GM18499 (cell line): ENCODE measurements around the gene COMMD7.
"Not testable (repeated sequence)": the region's sequence is repeated elsewhere in the genome, so short reads cannot be mapped to it uniquely, and the experiment has no call there.

Source experiments
- ATAC-seq: cut with Tn5 transposase; IDR thresholded peaks from one replicate; pipeline ENCODE4 v1.9.1; 2021; ENCODE audit warnings: moderate number of reproducible peaks; ENCODE audit not compliant: insufficient read depth, unreplicated experiment

COMMD7 gene

GRCh38 chr20:32737371-32738223, 5.7 kb downstream of the COMMD7 start:
- ATAC-seq: no peak

- no peak for ATAC-seq
These were observed 11.4 kb downstream of the COMMD7 start for GRCh38 chr20:32731882-32732266.

GRCh38 chr20:32729334-32729733, 13.9 kb downstream of the COMMD7 start:
- ATAC-seq: not testable (repeated sequence)

- not testable (repeated sequence) for ATAC-seq
These were observed 14.8 kb downstream of the COMMD7 start for GRCh38 chr20:32728435-32728834.

- ATAC-seq: no peak
These were observed 15.6 kb downstream of the COMMD7 start for GRCh38 chr20:32727683-32728082.

- ATAC-seq: no peak
These were observed 24.4 kb downstream of the COMMD7 start for GRCh38 chr20:32718749-32719348.

- ATAC-seq: no peak
These were observed 31.9 kb downstream of the COMMD7 start for GRCh38 chr20:32711346-32711745.

GRCh38 chr20:32709632-32710121, 33.6 kb downstream of the COMMD7 start:
- no peak for ATAC-seq

GRCh38 chr20:32709029-32709631, 34.1 kb downstream of the COMMD7 start:
- not testable (repeated sequence) for ATAC-seq

- no peak for ATAC-seq
These were observed 35.3 kb downstream of the COMMD7 start for GRCh38 chr20:32707691-32708581.

- no peak for ATAC-seq
These were observed 36.8 kb downstream of the COMMD7 start for GRCh38 chr20:32706486-32706885.

GRCh38 chr20:32702706-32703425, 40.4 kb downstream of the COMMD7 start:
- ATAC-seq: no peak

GRCh38 chr20:32697608-32698007, 45.7 kb downstream of the COMMD7 start:
- ATAC-seq: no peak

GRCh38 chr20:32695089-32695488, 48.2 kb downstream of the COMMD7 start:
- ATAC-seq: no peak

- ATAC-seq: not testable (repeated sequence)
These were observed 54.3 kb downstream of the COMMD7 start for GRCh38 chr20:32688966-32689365.

- no peak for ATAC-seq
These were observed 56.1 kb downstream of the COMMD7 start for GRCh38 chr20:32687180-32687532.

GRCh38 chr20:32686530-32687179, 56.6 kb downstream of the COMMD7 start:
- no peak for ATAC-seq

GRCh38 chr20:32685541-32686529, 57.4 kb downstream of the COMMD7 start:
- no peak for ATAC-seq
